ENCODE data around the gene ANKRD40. TPM values are rescaled to one million over a fixed set of nuclear protein-coding genes. Genes with fewer than 3 reads are reported as not detected.

ANKRD40 gene
- total RNA-seq, 6 experiments from 2014 or later, result 13.9 to 17.4 (median 15.1) TPM

DNA sequence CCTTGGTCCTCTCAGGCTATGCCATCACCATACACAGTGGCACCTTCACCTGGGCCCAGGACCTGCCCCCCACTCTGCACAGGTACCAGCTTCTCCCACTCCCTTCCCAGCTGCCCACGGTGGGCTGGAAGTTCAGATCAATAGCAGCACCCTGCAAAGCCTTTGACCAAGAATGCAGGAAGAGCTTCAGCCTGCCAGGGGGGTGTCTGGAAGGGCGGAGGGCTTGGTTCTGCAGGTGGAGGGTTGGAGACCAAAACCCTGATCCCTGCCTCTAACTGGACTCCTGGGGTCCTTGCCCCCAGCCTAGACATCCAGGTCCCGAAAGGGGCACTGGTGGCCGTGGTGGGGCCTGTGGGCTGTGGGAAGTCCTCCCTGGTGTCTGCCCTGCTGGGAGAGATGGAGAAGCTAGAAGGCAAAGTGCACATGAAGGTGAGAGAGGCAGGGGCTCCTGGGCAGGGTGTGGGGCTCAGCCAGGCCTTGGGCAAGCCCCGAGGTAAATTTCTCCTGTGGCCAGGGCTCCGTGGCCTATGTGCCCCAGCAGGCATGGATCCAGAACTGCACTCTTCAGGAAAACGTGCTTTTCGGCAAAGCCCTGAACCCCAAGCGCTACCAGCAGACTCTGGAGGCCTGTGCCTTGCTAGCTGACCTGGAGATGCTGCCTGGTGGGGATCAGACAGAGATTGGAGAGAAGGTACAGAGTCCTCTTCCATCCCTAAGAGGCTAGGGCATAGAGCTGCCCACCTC is 38.7 kb downstream of the ANKRD40 start:
- H3K36me3 ChIP-seq, result peaks cover 0 to 12% (median 0%) of the 10 kb centered on the region in 4 donors
- H3K4me3 ChIP-seq, result no peak overlapping the region
- intact Hi-C loops (cut with DNase I), result no loop called here

DNA sequence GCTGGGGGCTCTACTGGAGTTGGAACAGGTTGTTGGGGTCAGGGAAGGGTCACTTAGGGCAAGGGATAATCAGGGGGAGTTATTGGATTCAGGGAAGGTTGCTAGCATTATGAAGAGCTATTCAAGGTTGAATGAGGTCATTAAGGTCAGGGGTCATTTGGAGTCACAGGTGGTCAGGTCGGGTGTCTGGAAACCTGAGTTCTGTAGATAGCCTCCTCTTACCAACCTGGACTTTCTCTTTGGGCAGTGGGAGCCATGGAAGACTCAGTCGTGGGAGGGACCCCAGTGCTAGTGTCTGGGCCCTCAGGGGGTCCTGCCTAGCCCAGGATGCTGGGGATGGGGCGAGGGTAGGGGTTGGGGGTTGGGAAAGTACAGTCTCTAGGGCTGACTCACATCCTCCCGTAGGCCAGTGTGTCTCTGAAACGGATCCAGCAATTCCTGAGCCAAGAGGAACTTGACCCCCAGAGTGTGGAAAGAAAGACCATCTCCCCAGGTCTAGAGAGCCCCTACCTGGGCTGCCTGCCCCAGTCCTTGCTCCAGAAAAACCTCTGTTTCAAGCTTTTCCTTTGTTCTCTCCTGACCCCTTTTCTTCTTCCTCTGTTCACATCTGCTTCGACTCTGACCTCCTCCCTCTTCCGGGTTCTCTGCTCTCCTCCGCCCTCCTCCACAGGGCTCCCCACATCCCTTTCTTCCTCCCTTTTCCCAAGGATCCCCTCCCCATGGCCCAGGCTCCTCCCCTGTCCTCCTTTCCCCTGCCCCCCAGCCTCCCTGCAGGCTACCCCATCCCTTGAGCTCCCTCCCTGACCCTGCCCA is 39.5 kb downstream of the ANKRD40 start:
- no peaks in the 10 kb centered on the region for H3K27me3 ChIP-seq
- peaks cover 0 to 12% (median 0%) of the 10 kb centered on the region in 4 donors for H3K36me3 ChIP-seq
- H3K9me3 ChIP-seq, result no peaks in the 10 kb centered on the region
- intact Hi-C loops (cut with DNase I), result no loop called here
- peaks cover 0 to 45% (median 21%) of the 10 kb centered on the region in 4 donors for H3K4me1 ChIP-seq
- DNase-seq, result no peak
- no peak overlapping the region for H3K4me3 ChIP-seq
- TF ChIP-seq, protein P1, sequence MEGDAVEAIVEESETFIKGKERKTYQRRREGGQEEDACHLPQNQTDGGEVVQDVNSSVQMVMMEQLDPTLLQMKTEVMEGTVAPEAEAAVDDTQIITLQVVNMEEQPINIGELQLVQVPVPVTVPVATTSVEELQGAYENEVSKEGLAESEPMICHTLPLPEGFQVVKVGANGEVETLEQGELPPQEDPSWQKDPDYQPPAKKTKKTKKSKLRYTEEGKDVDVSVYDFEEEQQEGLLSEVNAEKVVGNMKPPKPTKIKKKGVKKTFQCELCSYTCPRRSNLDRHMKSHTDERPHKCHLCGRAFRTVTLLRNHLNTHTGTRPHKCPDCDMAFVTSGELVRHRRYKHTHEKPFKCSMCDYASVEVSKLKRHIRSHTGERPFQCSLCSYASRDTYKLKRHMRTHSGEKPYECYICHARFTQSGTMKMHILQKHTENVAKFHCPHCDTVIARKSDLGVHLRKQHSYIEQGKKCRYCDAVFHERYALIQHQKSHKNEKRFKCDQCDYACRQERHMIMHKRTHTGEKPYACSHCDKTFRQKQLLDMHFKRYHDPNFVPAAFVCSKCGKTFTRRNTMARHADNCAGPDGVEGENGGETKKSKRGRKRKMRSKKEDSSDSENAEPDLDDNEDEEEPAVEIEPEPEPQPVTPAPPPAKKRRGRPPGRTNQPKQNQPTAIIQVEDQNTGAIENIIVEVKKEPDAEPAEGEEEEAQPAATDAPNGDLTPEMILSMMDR (IDR thresholded peaks at IDR 0.05), result no peak
- TF ChIP-seq POLR2A (IDR thresholded peaks at IDR 0.05), result no peak
- ATAC-seq, result peak in 1 of 4 donors; percentile 31
- peak overlapping the region in 1 of 3 donors; percentile 54 for H3K27ac ChIP-seq
- WGBS (ENCODE audit: insufficient coverage, low coverage, low lambda C conversion rate, missing lambda C conversion rate), result 72% methylated on average over 3 of the region's 8 CpGs

More for the DNA sequence above, 38.7 kb downstream of the ANKRD40 start:
- DNase-seq (no peak), ATAC-seq (no peak)
- TF ChIP-seq, protein P1 (IDR thresholded peaks at IDR 0.05), result no peak
- no peak for TF ChIP-seq POLR2A (IDR thresholded peaks at IDR 0.05)
- Histone ChIP-seq H3K27me3 (no peaks in the 10 kb centered on the region), H3K9me3 (no peaks in the 10 kb centered on the region), H3K4me1 (peaks cover 0 to 39% (median 18%) of the 10 kb centered on the region in 4 donors), H3K27ac (no peak overlapping the region)
- whole genome bisulfite sequencing (ENCODE audit: insufficient coverage, low coverage, low lambda C conversion rate, missing lambda C conversion rate), result 67% methylated on average over 1 of the region's 9 CpGs

DNA sequence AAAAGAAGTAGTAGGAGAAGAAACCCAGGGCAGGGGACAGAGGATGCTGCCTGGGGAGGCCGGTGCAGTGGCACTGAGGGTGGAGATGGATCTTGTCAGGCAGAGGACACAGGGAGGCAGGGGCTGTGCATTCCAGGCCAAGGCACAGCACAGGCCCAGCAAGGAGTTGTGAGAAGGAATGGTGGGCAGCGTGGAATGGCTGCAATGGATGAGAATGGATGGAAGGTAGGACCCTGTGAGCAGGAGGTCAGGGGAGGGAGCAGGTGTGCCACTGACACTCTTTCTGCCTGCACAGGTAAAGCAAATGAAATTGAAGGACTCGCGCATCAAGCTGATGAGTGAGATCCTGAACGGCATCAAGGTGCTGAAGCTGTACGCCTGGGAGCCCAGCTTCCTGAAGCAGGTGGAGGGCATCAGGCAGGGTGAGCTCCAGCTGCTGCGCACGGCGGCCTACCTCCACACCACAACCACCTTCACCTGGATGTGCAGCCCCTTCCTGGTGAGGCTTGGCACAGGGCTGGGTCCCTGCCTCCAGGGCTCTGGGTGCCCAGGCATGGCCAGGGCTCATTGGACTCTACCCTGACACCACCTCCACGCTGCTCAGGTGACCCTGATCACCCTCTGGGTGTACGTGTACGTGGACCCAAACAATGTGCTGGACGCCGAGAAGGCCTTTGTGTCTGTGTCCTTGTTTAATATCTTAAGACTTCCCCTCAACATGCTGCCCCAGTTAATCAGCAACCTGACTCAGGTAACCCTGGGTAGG is 40.3 kb downstream of the ANKRD40 start:
- Histone ChIP-seq H3K27me3 (no peaks in the 10 kb centered on the region), H3K36me3 (peaks cover 0 to 11% (median 0%) of the 10 kb centered on the region in 4 donors), H3K27ac (peak overlapping the region in 1 of 3 donors; percentile 54), H3K9me3 (no peaks in the 10 kb centered on the region), H3K4me3 (no peak overlapping the region), H3K4me1 (peaks cover 0 to 51% (median 27%) of the 10 kb centered on the region in 4 donors)
- TF ChIP-seq, protein P1 (IDR thresholded peaks at IDR 0.05), result no peak
- peak; percentile 27 for TF ChIP-seq POLR2A (IDR thresholded peaks at IDR 0.05)
- intact Hi-C loops (cut with DNase I), result no loop called here
- no peak for DNase-seq
- peak in 2 of 4 donors; percentile 16 to 24 for ATAC-seq
- WGBS (ENCODE audit: insufficient coverage, low coverage, low lambda C conversion rate, missing lambda C conversion rate), result 50% methylated on average over 4 of the region's 14 CpGs

DNA sequence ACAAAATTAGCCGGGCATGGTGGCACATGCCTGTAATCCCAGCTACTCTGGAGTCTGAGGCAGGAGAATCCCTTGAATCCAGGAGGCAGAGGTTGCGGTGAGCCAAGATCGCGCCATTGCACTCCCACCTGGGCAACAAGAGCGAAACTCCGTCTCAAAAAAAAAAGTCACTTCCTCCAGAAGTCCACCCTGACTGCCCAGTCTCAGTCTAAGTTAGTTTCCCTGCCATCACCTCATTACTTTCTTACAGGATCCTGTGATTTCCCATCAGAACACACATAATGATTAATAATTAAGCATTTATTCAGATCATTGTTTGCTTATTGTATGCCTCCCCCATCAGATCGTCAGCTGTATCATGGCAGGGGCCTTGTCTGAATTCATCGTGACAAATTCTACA is 41.4 kb downstream of the ANKRD40 start:
- TF ChIP-seq, protein P1 (IDR thresholded peaks at IDR 0.05), result no peak
- TF ChIP-seq POLR2A (IDR thresholded peaks at IDR 0.05), result no peak

More for the DNA sequence above, 41.4 kb downstream of the ANKRD40 start:
- 82% methylated on average over 7 of the region's 8 CpGs for WGBS (ENCODE audit: insufficient coverage, low coverage, low lambda C conversion rate, missing lambda C conversion rate)
- Histone ChIP-seq H3K4me3 (no peak overlapping the region), H3K27me3 (no peaks in the 10 kb centered on the region), H3K27ac (no peak overlapping the region), H3K9me3 (no peaks in the 10 kb centered on the region), H3K36me3 (peaks cover 0 to 5% (median 0%) of the 10 kb centered on the region in 4 donors), H3K4me1 (peaks cover 0 to 55% (median 32%) of the 10 kb centered on the region in 4 donors)
- DNase-seq, result no peak
- ATAC-seq, result no peak
- intact Hi-C loops (cut with DNase I), result no loop called here
